Pancreas (tissue), 10 donors: ENCODE results near the gene TAF6. TPM values are rescaled to one million over a fixed set of nuclear protein-coding genes. Genes with fewer than 3 reads are reported as not detected.
"Not testable (repeated sequence)": the region's sequence is repeated elsewhere in the genome, so short reads cannot be mapped to it uniquely, and the experiment has no call there.

Experiments
- ATAC-seq, 4 donors: fragments of 200-7000 bp; cut with Tn5 transposase; one replicate each; pipeline versions ENCODE4 v1.8.0 to v1.9.1; 2020; ENCODE audit warnings: mild to moderate bottlenecking in 4 of 4, moderate library complexity in 4 of 4
- DNase-seq, 6 donors: peaks; one replicate each; pipeline ENCODE4 v3.0.0-alpha.2; 2020
- FAIRE-seq: peaks from 2 replicates; lab custom pipeline; 2012; peaks lifted over from hg19 to GRCh38; lab: Jason Lieb, UNC
- H3K27ac ChIP-seq, 4 donors: fragments of 200-600 bp; sonication (generic); 1 replicate in 3 of 4; 2 replicates in 1 of 4; pipeline versions ENCODE4 v1.5.0 to v1.8.0; 2020
- H3K27me3 ChIP-seq, 4 donors: fragments of 200-600 bp; one replicate each; pipeline ENCODE4 v1.8.0; 2021
- H3K36me3 ChIP-seq, 3 donors: fragments of 200-600 bp; sonication (generic) in 1 of 3; one replicate each; pipeline versions ENCODE4 v1.5.0 to v1.8.0; 2020 to 2021
- H3K4me1 ChIP-seq, 3 donors: fragments of 200-600 bp; one replicate each; pipeline ENCODE4 v1.8.0; 2021
- H3K4me3 ChIP-seq, 4 donors: fragments of 200-600 bp; sonication (generic) in 2 of 4; one replicate each; pipeline versions ENCODE4 v1.5.0 to v1.8.0; 2020 to 2021
- H3K9me3 ChIP-seq, 4 donors: fragments of 200-600 bp; one replicate each; pipeline ENCODE4 v1.8.0; 2021
- WGBS, 2 donors: extraction: QIAGEN DNeasy Blood & Tissue Kit; methylation state at CpG; one replicate each; pipeline ENCODE4 v1.1.7; 2013; 5-methylcytosine and 5-hydroxymethylcytosine counted together
- intact Hi-C, 3 donors: fragments of 100-400 bp; cut with DNase I; formaldehyde crosslinking; loops; one replicate each; pipeline versions ENCODE4 v1.11.1 to v1.14.2; 2022
- polyA plus RNA-seq, 2 donors: library from polyadenylated mRNA; stranded (reverse); fragments of 200-250 nt; gene quantifications; one replicate each; pipeline ENCODE4 v1.2.3, GENCODE V29; 2013
- total RNA-seq, 6 donors: library from RNA; stranded (reverse); fragmentation: NEBNext Ultra II Directional in 4 of 6; extraction: Animal tissue kit (Norgen Biotek cat#: 25700) in 4 of 6; gene quantifications; one replicate each; pipeline versions ENCODE4 v1.2.1 to v1.2.4, GENCODE V29; 2021 to 2023
- TF ChIP-seq, protein P1 (sequence below), 4 donors: fragments of 200-600 bp; sonication (generic) in 3 of 4; IDR thresholded peaks; one replicate each; pipeline versions ENCODE4 v1.5.0 to v1.8.0; 2021; ENCODE audit warnings: antibody characterized with exemption in 4 of 4
- donor health status: healthy with polysubstance abuse.
- donor health status: DM: no; HTN: no; CAD: no; lungs with moderate emphysema.
- donor health status: DM: no; HTN: no; CAD: no.
- donor health status: control.
- donor health status: control.
- donor health status: Bipolar disorder and iron deficiency.
- donor health status: DM: yes; HTN: yes; CAD: no.
- donor health status: DM: no; HTN: no; CAD: no.
- donor health status: DM: no; HTN: no; CAD: no.
- donor health status: DM: yes; HTN: yes; CAD: no.

Gene TAF6
- total and polyA plus RNA-seq, 8 donors, result 11.7 to 39.6 (median 15.3) TPM

DNA sequence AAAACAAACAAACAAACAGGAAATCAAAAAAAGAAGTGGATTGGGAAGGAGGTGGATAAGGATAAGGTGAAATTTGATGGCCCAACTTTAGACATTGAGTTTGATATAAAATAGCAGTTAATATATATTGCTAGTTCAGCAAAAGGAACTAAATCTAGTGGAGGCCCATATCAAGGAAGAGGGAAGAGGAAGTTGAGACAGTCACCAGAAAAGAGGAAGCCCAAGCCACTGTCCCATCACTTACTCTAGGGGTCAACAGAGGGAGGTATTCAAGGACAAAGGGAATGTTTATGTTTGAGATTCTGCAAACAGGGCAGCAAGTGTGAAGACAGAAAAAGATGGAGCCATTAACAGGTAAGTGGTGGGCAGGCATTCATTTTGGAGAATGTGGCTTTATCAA lies 33.2 kb upstream of the TAF6 start:
- Histone ChIP-seq H3K9me3 (no peaks in the 10 kb centered on the region), H3K27ac (no peak overlapping the region), H3K4me1 (peaks cover 0 to 6% (median 3%) of the 10 kb centered on the region in 3 donors), H3K36me3 (no peaks in the 10 kb centered on the region), H3K27me3 (no peaks in the 10 kb centered on the region), H3K4me3 (no peak overlapping the region)
- TF ChIP-seq, protein P1, sequence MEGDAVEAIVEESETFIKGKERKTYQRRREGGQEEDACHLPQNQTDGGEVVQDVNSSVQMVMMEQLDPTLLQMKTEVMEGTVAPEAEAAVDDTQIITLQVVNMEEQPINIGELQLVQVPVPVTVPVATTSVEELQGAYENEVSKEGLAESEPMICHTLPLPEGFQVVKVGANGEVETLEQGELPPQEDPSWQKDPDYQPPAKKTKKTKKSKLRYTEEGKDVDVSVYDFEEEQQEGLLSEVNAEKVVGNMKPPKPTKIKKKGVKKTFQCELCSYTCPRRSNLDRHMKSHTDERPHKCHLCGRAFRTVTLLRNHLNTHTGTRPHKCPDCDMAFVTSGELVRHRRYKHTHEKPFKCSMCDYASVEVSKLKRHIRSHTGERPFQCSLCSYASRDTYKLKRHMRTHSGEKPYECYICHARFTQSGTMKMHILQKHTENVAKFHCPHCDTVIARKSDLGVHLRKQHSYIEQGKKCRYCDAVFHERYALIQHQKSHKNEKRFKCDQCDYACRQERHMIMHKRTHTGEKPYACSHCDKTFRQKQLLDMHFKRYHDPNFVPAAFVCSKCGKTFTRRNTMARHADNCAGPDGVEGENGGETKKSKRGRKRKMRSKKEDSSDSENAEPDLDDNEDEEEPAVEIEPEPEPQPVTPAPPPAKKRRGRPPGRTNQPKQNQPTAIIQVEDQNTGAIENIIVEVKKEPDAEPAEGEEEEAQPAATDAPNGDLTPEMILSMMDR (IDR thresholded peaks at IDR 0.05), result no peak
- intact Hi-C loops, result no loop called here
- DNase-seq (no peak), ATAC-seq (no peak), FAIRE-seq (no peak)

DNA sequence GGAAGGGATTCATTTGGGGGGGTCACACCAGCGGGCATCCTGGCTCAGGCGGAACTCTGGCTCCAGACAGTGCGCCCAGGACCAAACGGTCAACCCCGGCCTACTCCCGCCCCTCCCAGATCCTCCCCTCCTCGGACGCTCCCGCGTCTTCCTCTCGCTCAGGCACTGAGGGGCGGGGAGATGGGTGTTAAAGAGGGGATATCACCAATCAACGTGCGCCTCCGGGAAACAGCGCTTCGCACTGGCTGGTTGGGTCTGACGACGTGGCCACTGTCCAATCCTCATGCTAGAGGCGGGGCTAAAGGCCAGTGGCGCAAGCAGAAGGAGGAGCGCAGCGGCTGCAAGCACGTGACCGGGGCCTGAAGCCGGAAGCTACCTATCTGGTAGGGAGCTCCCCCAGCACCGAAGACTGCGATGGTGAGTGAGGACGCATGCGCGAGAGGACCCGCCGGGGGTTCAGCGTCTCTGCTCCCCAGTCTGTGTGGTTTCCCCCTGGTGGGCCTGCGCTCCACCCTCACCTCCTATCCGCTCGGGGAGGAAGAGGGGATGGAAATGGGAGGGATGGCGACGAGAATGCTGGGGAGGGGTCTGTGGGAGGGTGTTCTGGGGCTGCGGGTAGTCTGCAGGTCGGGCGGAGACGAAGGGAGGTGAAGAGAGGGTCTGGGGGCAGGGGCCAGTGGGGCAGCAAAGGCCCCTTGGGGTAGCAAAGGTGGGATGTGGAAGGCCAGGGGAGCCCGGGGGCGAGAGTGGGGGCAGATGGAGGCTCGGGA lies 29.6 kb upstream of the TAF6 start, which contains the start of gene LAMTOR4:
LAMTOR4 (plus strand) TSS at position 360 of the 770 bp plus-strand sequence; CDS start at position 415, 55 bp downstream.
- WGBS, 2 donors, result 0% methylated on average over 45 to 46 of the region's 46 CpGs
- no peaks in the 10 kb centered on the region for H3K9me3 ChIP-seq
- TF ChIP-seq, protein P1 (IDR thresholded peaks at IDR 0.05), result no peak
- H3K27me3 ChIP-seq, result no peaks in the 10 kb centered on the region
- peak; percentile 92 to 100 (median 99) for DNase-seq
- no peaks in the 10 kb centered on the region for H3K36me3 ChIP-seq
- H3K4me1 ChIP-seq, result peaks cover 0 to 6% (median 0%) of the 10 kb centered on the region in 3 donors
- peak; percentile 92 for FAIRE-seq
- H3K4me3 ChIP-seq, result peak within 1 kb of the TSS; percentile 55 to 79 (median 76)
- ATAC-seq, result peak; percentile 97 to 98 (median 98)
- intact Hi-C loops, result loop anchor here in 1 of 3 donors (10.0 kb wide), 1 partner anchor 66 kb away; the partner anchor contains the start of gene PVRIG
- peak within 1 kb of the TSS; percentile 26 to 76 (median 60) for H3K27ac ChIP-seq

DNA sequence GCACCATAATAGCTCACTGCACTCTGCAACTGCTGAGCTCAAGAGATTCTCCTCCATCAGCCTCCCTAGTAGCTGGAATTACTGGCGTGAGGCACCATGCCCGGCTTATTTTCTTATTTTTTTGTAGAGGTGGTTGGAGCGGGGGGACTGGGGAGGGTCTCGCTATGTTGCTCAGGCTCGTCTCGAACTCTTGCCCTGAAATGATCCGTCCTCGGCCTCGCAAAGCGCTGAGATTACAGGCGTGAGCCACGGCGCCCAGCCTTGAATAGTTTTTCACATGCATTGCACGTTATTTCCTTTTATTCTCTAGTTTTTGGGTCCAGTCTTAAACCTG lies 29.0 kb upstream of the TAF6 start:
- intact Hi-C loops, result loop anchor here in 1 of 3 donors (10.0 kb wide), 1 partner anchor 67 kb away; the partner anchor contains the start of gene PVRIG
- Histone ChIP-seq H3K27me3 (no peaks in the 10 kb centered on the region), H3K36me3 (no peaks in the 10 kb centered on the region), H3K4me1 (peaks cover 0 to 6% (median 0%) of the 10 kb centered on the region in 3 donors), H3K9me3 (no peaks in the 10 kb centered on the region), H3K27ac (peak overlapping the region in 3 of 4 donors; percentile 49 to 70 (median 65)), H3K4me3 (peak overlapping the region; percentile 9 to 78 (median 48))
- TF ChIP-seq, protein P1 (IDR thresholded peaks at IDR 0.05), result no peak
- ATAC-seq (peak in 1 of 4 donors; percentile 11), DNase-seq (no peak), FAIRE-seq (no peak)
- WGBS, 2 donors, result 9 to 13% methylated on average over 14 of the region's 14 CpGs

DNA sequence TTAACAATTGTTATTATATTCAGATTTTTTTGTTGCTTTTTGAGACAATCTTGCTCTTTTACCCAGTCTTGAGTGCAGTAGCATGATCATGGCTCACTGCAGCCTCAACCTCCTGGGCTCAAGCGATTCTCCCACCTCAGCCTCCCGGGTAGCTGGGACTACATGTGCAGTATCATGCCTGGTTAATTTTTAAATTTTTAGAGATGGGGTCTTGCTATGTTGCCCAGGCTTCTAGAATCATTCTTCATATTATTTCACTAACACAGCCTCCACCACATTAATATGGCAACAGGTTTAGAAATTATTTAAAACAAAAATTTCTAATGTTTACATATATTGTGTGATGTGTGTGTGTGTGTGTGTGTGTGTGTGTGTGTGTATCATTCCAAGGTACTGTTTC lies 28.1 kb upstream of the TAF6 start:
- Histone ChIP-seq H3K9me3 (no peaks in the 10 kb centered on the region), H3K4me1 (peaks cover 0 to 6% (median 0%) of the 10 kb centered on the region in 3 donors), H3K27me3 (no peaks in the 10 kb centered on the region), H3K36me3 (no peaks in the 10 kb centered on the region), H3K27ac (no peak overlapping the region), H3K4me3 (no peak overlapping the region)
- FAIRE-seq (no peak), ATAC-seq (no peak), DNase-seq (no peak)
- WGBS, 2 donors, result 91 to 95% methylated on average over 2 of the region's 2 CpGs
- TF ChIP-seq, protein P1 (IDR thresholded peaks at IDR 0.05), result no peak
- intact Hi-C loops, result loop anchor here in 1 of 3 donors (10.0 kb wide), 1 partner anchor 68 kb away; the partner anchor contains the start of gene PVRIG

DNA sequence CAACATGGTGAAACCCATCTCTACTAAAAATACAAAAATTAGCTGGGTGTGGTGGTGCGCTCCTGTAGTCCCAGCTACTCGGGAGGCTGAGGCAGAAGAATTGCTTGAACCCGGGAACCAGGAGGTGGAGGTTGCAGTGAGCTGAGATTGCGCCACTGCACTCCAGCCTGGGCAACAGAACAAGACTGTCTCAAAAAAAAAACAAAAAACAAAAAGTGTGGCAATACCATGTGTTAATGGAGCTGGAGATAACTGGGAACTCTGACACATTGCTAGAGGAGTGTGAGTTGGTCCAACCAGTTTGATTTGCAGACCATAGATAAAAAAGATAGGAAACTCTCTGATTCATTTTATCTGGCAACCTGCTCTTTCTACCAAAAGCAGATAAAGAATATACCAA lies 27.2 kb upstream of the TAF6 start:
- not testable (repeated sequence) for H3K4me1 ChIP-seq, DNase-seq, H3K27me3 ChIP-seq, FAIRE-seq, H3K27ac ChIP-seq, H3K36me3 ChIP-seq, H3K9me3 ChIP-seq, ATAC-seq, H3K4me3 ChIP-seq
- 81 to 90% methylated on average over 4 of the region's 4 CpGs for WGBS, 2 donors
- intact Hi-C loops, result loop anchor here in 1 of 3 donors (10.0 kb wide), 1 partner anchor 68 kb away; the partner anchor contains the start of gene PVRIG
